Upper lobe of left lung (tissue), 6 donors: ENCODE data around the gene ARHGAP31. TPM values are rescaled to one million over a fixed set of nuclear protein-coding genes. Genes with fewer than 3 reads are reported as not detected.

Experiments used
- ATAC-seq, 2 donors: fragments of 200-7000 bp; cut with Tn5 transposase; one replicate each; pipeline ENCODE4 v1.9.1; 2022; ENCODE audit warnings: mild to moderate bottlenecking in 2 of 2, moderate library complexity in 2 of 2; ENCODE audit not compliant: low FRiP score in 2 of 2
- DNase-seq, 2 donors: peaks; one replicate each; pipeline ENCODE4 v3.0.0-alpha.2; 2019 to 2020
- H3K27ac ChIP-seq, 4 donors: fragments of 200-600 bp; sonication (generic); one replicate each; pipeline ENCODE4 v1.5.1; 2016 to 2019
- H3K27me3 ChIP-seq, 4 donors: fragments of 200-600 bp; sonication (generic); one replicate each; pipeline ENCODE4 v1.5.1; 2017 to 2019
- H3K36me3 ChIP-seq, 4 donors: fragments of 200-600 bp; sonication (generic); one replicate each; pipeline ENCODE4 v1.5.1; 2016 to 2019
- H3K4me1 ChIP-seq, 4 donors: fragments of 200-600 bp; sonication (generic); one replicate each; pipeline ENCODE4 v1.5.1; 2018 to 2019
- H3K4me3 ChIP-seq, 4 donors: fragments of 200-600 bp; sonication (generic); one replicate each; pipeline ENCODE4 v1.5.1; 2017 to 2019; ENCODE audit warnings: mild to moderate bottlenecking in 2 of 4, moderate library complexity in 1 of 4
- H3K9me3 ChIP-seq, 4 donors: fragments of 200-600 bp; sonication (generic); one replicate each; pipeline ENCODE4 v1.5.1; 2018 to 2019
- EP300 ChIP-seq, 4 donors: sonication (generic); formaldehyde crosslinking; IDR thresholded peaks; one replicate each; pipeline ENCODE4 v1.5.1; 2017; ENCODE audit warnings: antibody characterized with exemption in 4 of 4, control low read depth in 2 of 4
- POLR2A ChIP-seq, 4 donors: fragments of 450-650 bp; IDR thresholded peaks; one replicate each; pipeline ENCODE4 v1.5.1; 2016 to 2017; ENCODE audit warnings: antibody characterized with exemption in 4 of 4, mild to moderate bottlenecking in 2 of 4
- POLR2AphosphoS5 ChIP-seq, 2 donors: sonication (generic); formaldehyde crosslinking; IDR thresholded peaks; one replicate each; pipeline ENCODE4 v1.5.1; 2017; ENCODE audit warnings: antibody characterized with exemption in 2 of 2
- WGBS, 2 donors: methylation state at CpG; one replicate each; pipeline ENCODE4 v1.1.5; 2017 to 2018; 5-methylcytosine and 5-hydroxymethylcytosine counted together
- total RNA-seq, 6 donors: library from RNA; depleted of rRNA in 4 of 6; stranded (reverse); fragments of >200 nt in 4 of 6; gene quantifications; one replicate each; pipeline versions ENCODE4 v1.1.0 to v1.2.1, GENCODE V29; 2016 to 2021
- TF ChIP-seq, protein P1 (sequence below), 6 experiments: fragments of 450-650 bp in 4 of 6; fragments of 200-600 bp in 2 of 6; sonication (generic) in 2 of 6; IDR thresholded peaks; one replicate each; pipeline ENCODE4 v1.5.1; 2016 to 2019; ENCODE audit warnings: antibody characterized with exemption in 6 of 6
- donor health status: DM: no; HTN: no; CAD: no; lungs with moderate emphysema.
- donor health status: DM: no; HTN: yes; CAD: no; lungs with severe emphysema.

ARHGAP31 gene, protein sequence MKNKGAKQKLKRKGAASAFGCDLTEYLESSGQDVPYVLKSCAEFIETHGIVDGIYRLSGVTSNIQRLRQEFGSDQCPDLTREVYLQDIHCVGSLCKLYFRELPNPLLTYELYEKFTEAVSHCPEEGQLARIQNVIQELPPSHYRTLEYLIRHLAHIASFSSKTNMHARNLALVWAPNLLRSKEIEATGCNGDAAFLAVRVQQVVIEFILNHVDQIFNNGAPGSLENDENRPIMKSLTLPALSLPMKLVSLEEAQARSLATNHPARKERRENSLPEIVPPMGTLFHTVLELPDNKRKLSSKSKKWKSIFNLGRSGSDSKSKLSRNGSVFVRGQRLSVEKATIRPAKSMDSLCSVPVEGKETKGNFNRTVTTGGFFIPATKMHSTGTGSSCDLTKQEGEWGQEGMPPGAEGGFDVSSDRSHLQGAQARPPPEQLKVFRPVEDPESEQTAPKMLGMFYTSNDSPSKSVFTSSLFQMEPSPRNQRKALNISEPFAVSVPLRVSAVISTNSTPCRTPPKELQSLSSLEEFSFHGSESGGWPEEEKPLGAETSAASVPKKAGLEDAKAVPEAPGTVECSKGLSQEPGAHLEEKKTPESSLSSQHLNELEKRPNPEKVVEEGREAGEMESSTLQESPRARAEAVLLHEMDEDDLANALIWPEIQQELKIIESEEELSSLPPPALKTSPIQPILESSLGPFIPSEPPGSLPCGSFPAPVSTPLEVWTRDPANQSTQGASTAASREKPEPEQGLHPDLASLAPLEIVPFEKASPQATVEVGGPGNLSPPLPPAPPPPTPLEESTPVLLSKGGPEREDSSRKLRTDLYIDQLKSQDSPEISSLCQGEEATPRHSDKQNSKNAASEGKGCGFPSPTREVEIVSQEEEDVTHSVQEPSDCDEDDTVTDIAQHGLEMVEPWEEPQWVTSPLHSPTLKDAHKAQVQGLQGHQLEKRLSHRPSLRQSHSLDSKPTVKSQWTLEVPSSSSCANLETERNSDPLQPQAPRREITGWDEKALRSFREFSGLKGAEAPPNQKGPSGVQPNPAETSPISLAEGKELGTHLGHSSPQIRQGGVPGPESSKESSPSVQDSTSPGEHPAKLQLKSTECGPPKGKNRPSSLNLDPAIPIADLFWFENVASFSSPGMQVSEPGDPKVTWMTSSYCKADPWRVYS (N-terminal part only)
- 10 to 100 TPM; 47.1 to 91.0 (median 66.2) TPM for total RNA-seq

DNA sequence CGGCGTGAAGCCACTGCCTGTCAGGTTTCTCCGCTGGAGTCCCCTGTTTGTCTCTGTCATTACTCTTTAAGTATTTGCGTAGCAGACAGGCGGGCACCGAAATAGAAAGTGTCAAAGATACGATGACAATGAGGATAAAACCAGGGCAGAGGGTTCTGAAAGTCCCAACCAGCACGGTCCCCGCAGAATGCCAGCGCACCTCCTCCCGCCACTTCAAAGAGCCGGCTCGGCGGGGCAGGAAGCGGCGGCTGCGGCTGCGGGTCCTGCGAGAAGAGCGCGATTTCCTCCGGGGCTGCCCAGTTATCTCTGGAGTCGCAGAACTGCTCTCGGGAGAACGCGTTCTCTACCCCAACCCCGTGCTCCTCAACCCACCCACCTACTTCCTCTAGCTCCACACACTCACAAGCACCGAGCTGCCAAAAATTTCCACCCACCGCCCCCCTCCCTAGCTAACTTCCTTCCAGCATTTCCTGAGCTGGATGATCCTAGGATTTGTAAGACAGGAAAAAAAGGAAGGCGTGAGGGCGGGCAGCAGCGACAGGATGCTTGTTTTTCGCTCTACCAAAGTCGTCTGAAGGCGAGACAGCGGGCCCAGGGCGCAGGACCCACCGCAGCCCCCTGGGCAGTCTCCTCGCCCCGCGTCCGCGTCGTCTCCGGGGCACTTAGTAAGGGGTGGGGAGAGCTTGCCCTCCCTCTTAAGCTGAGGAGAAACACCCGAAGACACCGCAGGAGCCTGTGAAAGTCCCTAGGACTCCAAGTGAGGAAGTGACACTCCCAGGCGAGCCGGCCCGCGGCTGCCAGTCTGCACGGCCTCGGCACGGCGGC lies at the start of gene ARHGAP31:
ARHGAP31 (plus strand) TSS at position 513 of the 825 bp plus-strand sequence. CDS start 522 bp downstream, outside the sequence.
- WGBS, 2 donors, result 0 to 2% methylated on average over 32 to 48 of the region's 55 CpGs
- Histone ChIP-seq H3K9me3 (no peaks in the 10 kb centered on the region), H3K4me1 (peaks cover 30 to 52% (median 50%) of the 10 kb centered on the region in 4 donors), H3K27me3 (no peaks in the 10 kb centered on the region), H3K4me3 (peak within 1 kb of the TSS; percentile 79 to 84 (median 81)), H3K36me3 (peaks cover 0 to 10% (median 0%) of the 10 kb centered on the region in 4 donors), H3K27ac (peak within 1 kb of the TSS; percentile 96 to 98 (median 98))
- ATAC-seq, result peak; percentile 77 to 88
- peak; percentile 86 to 93 for DNase-seq
- TF ChIP-seq EP300 (IDR thresholded peaks at IDR 0.05) (peak in 2 of 4 donors; percentile 37 to 70), POLR2AphosphoS5 (IDR thresholded peaks at IDR 0.05) (peak; percentile 66 to 85), POLR2A (IDR thresholded peaks at IDR 0.05) (peak in 2 of 4 donors; percentile 29 to 62)
- TF ChIP-seq, protein P1, sequence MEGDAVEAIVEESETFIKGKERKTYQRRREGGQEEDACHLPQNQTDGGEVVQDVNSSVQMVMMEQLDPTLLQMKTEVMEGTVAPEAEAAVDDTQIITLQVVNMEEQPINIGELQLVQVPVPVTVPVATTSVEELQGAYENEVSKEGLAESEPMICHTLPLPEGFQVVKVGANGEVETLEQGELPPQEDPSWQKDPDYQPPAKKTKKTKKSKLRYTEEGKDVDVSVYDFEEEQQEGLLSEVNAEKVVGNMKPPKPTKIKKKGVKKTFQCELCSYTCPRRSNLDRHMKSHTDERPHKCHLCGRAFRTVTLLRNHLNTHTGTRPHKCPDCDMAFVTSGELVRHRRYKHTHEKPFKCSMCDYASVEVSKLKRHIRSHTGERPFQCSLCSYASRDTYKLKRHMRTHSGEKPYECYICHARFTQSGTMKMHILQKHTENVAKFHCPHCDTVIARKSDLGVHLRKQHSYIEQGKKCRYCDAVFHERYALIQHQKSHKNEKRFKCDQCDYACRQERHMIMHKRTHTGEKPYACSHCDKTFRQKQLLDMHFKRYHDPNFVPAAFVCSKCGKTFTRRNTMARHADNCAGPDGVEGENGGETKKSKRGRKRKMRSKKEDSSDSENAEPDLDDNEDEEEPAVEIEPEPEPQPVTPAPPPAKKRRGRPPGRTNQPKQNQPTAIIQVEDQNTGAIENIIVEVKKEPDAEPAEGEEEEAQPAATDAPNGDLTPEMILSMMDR (IDR thresholded peaks at IDR 0.05), result peak in 1 of 6 experiments; percentile 10

DNA sequence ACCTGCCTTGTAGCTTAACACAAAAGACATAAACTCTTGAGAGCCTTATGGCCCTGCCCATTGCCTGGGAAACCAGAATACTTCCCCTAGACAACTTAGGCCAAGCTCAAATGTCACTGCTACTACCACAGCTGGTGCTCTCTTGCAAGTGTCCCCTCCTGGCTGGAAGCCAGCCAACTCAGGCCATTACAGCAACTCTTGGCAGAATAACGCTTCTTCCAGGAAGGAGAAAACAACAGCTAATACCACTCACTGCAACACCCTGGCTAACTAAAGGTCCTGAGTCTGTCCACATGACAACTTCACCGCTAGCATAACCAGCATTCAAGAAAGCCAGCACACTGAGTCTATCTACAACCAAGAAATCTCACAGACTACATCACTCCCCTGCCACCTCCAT lies 48.4 kb upstream of the ARHGAP31 start:
- Histone ChIP-seq H3K4me1 (peaks cover 0 to 21% (median 16%) of the 10 kb centered on the region in 4 donors), H3K27me3 (no peaks in the 10 kb centered on the region), H3K9me3 (peaks cover 0 to 4% (median 0%) of the 10 kb centered on the region in 4 donors), H3K36me3 (no peaks in the 10 kb centered on the region), H3K4me3 (no peak overlapping the region), H3K27ac (no peak overlapping the region)
- whole genome bisulfite sequencing, 2 donors, result 40 to 55% methylated on average over 2 of the region's 2 CpGs
- TF ChIP-seq, protein P1 (IDR thresholded peaks at IDR 0.05), result no peak
- TF ChIP-seq POLR2AphosphoS5 (IDR thresholded peaks at IDR 0.05), result peak; percentile 51 to 57
- TF ChIP-seq EP300 (IDR thresholded peaks at IDR 0.05), result no peak
- TF ChIP-seq POLR2A (IDR thresholded peaks at IDR 0.05), result no peak
- ATAC-seq (no peak), DNase-seq (peak in 1 of 2 donors; percentile 51)

DNA sequence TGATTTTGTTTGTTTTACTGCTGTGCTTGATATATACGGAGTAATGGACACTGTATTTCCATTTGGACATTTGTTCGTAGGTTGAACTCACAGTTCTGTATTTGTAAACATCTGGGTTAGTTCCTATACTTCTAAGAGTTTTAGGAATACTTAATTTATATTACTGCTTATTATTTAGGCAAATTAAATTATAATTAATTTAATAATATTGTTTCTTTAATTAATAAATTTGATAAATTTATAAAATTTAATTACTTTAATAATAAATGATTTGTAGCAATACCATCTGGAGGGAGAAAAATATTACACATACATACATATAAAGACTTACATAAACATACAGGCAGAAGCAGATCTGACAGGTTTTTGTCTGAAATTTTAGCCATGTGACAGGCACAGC lies 39.0 kb upstream of the ARHGAP31 start:
- H3K36me3 ChIP-seq, result no peaks in the 10 kb centered on the region
- H3K4me3 ChIP-seq, result no peak overlapping the region
- no peak for DNase-seq
- peaks cover 0 to 3% (median 1%) of the 10 kb centered on the region in 4 donors for H3K4me1 ChIP-seq
- no peak overlapping the region for H3K27ac ChIP-seq
- WGBS, 2 donors, result 93% methylated on average over 2 of the region's 2 CpGs
- no peak for TF ChIP-seq EP300 (IDR thresholded peaks at IDR 0.05)
- TF ChIP-seq POLR2AphosphoS5 (IDR thresholded peaks at IDR 0.05), result no peak
- TF ChIP-seq POLR2A (IDR thresholded peaks at IDR 0.05), result no peak
- TF ChIP-seq, protein P1 (IDR thresholded peaks at IDR 0.05), result no peak
- H3K9me3 ChIP-seq, result no peaks in the 10 kb centered on the region
- no peak for ATAC-seq
- H3K27me3 ChIP-seq, result no peaks in the 10 kb centered on the region

DNA sequence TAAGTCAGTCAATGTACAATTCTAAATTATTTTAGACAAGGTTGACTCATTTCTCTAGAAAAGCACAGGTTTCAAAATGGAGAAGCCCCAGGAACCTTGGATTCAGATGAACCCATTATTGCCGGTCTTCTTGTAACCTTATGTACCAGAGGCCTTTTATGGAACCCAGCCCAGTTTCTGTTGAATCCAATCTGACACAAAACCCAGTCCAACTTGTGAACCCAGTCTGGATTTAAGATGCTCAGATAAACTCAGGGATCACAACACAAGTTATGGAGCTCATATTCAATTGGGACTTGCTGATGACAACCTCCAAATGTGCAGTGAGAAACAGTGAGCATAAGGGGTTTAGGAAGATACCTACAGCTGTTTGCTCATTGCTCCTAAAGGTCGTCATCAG lies 37.1 kb upstream of the ARHGAP31 start:
- no peaks in the 10 kb centered on the region for H3K9me3 ChIP-seq
- no peak overlapping the region for H3K4me3 ChIP-seq
- DNase-seq (no peak), ATAC-seq (no peak)
- H3K27me3 ChIP-seq, result no peaks in the 10 kb centered on the region
- WGBS, 2 donors, result 76 to 86% methylated on average over 2 of the region's 2 CpGs
- H3K4me1 ChIP-seq, result peaks cover 0 to 3% (median 1%) of the 10 kb centered on the region in 4 donors
- TF ChIP-seq POLR2A (IDR thresholded peaks at IDR 0.05) (no peak), POLR2AphosphoS5 (IDR thresholded peaks at IDR 0.05) (no peak), EP300 (IDR thresholded peaks at IDR 0.05) (no peak)
- TF ChIP-seq, protein P1 (IDR thresholded peaks at IDR 0.05), result no peak
- no peaks in the 10 kb centered on the region for H3K36me3 ChIP-seq
- H3K27ac ChIP-seq, result no peak overlapping the region
